ENCODE data around the gene SLC22A24. TPM values are rescaled to one million over a fixed set of nuclear protein-coding genes. Genes with fewer than 3 reads are reported as not detected.

SLC22A24 gene, protein sequence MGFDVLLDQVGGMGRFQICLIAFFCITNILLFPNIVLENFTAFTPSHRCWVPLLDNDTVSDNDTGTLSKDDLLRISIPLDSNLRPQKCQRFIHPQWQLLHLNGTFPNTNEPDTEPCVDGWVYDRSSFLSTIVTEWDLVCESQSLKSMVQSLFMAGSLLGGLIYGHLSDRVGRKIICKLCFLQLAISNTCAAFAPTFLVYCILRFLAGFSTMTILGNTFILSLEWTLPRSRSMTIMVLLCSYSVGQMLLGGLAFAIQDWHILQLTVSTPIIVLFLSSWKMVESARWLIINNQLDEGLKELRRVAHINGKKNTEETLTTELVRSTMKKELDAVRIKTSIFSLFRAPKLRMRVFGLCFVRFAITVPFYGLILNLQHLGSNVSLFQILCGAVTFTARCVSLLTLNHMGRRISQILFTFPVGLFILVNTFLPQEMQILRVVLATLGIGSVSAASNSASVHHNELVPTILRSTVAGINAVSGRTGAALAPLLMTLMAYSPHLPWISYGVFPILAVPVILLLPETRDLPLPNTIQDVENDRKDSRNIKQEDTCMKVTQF
- polyA plus RNA-seq (2011; rRNA removed) = not detected in 2 replicates
- not detected in 2 replicates for polyA minus RNA-seq (2011; rRNA and poly(A)+ RNA removed)

DNA sequence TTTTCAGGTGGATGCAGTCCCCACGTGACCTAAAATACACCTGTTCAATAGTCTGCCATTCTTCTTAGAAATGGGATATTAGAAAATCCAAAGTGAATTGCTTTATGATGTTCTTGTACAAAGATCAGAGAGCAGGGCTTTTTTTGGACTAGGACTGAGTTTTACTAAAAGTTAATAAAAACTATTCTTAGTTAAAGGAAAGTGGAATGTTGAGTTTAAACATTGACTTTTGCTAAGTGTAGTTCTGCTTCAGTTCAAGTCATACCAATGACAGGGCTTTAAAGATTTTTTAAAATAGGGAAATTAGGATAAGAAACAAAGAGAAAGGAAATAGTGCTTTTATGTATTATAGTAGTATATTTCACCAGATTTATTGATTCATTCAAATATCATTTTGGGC is at the start of gene SLC22A24:
SLC22A24 (minus strand) TSS at position 101 of the 400 bp plus-strand sequence. CDS start 442 bp downstream, outside the sequence.
- no peaks in the 10 kb centered on the region for H3K27me3 ChIP-seq (ENCODE audit: control insufficient read depth, insufficient read depth, low read length)
- CTCF ChIA-PET = no interaction called here
- no peaks in the 10 kb centered on the region for H3K9me3 ChIP-seq (ENCODE audit: control insufficient read depth, insufficient read depth, low read length)
- POLR2A ChIA-PET = no interaction called here
- DNase-seq (ENCODE audit: low read depth, low spot score) = no peak
- H3K27ac ChIP-seq (ENCODE audit: low read depth, low read length) = no peak within 1 kb of the TSS
- H3K4me3 ChIP-seq (ENCODE audit: low read depth, low read length) = no peak within 1 kb of the TSS
- TF ChIP-seq, protein P1, sequence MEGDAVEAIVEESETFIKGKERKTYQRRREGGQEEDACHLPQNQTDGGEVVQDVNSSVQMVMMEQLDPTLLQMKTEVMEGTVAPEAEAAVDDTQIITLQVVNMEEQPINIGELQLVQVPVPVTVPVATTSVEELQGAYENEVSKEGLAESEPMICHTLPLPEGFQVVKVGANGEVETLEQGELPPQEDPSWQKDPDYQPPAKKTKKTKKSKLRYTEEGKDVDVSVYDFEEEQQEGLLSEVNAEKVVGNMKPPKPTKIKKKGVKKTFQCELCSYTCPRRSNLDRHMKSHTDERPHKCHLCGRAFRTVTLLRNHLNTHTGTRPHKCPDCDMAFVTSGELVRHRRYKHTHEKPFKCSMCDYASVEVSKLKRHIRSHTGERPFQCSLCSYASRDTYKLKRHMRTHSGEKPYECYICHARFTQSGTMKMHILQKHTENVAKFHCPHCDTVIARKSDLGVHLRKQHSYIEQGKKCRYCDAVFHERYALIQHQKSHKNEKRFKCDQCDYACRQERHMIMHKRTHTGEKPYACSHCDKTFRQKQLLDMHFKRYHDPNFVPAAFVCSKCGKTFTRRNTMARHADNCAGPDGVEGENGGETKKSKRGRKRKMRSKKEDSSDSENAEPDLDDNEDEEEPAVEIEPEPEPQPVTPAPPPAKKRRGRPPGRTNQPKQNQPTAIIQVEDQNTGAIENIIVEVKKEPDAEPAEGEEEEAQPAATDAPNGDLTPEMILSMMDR (IDR thresholded peaks at IDR 0.05; ENCODE audit: low read depth, low read length) = no peak

DNA sequence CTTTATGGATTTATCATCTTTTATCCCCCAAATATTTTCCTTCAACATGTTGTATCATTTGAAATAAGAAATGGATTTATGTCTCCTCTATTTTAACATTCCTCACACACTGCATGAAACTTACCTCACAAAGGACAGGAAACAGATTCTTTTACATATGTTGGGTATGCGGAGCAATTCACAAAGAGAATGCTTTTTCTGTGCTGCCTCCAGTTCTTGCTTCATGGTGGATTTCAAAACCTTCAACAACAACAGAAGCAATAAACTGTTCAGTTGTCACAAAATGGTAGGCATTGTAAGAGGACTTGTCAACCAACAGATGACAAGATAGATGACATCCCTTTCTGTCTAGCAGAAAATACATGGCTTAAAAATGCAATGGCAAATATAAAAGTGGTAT is 36.5 kb upstream of the SLC22A24 start:
- Histone ChIP-seq H3K9me3 (ENCODE audit: control insufficient read depth, insufficient read depth, low read length) (no peaks in the 10 kb centered on the region), H3K4me3 (ENCODE audit: low read depth, low read length) (no peak overlapping the region), H3K27me3 (ENCODE audit: control insufficient read depth, insufficient read depth, low read length) (no peaks in the 10 kb centered on the region), H3K27ac (ENCODE audit: low read depth, low read length) (no peak overlapping the region)
- POLR2A ChIA-PET = no interaction called here
- no peak for DNase-seq (ENCODE audit: low read depth, low spot score)
- TF ChIP-seq, protein P1 (IDR thresholded peaks at IDR 0.05; ENCODE audit: low read depth, low read length) = no peak
- CTCF ChIA-PET = no interaction called here

DNA sequence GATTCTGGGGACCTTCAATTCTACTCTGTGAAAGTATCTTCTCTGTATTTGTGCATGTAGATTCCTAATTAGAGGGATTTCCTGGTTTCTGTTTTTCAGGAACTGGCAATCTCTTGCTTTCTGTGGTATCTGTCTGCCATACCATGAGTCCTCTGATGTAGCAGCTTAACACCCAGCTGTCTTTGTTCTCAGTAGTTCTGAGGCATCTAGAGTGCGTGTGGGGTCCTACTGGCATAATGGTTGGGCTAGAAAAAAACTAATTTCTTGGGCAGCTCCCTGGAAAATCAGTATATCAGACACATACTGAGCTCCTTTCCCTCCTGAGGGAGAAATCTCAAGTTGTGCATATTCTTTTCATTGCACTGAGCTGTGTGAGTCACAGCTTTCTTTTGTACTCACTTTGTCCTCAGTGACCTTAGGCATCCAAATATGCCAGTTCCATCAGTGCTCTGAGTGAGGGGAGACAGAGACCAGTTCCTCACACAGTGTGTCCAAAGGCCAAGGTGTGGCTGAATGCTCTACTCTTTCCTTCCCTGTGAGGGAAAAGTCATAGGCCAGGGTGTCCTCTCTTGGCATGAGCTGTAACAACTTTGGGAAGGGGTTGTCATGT is 35.5 kb upstream of the SLC22A24 start:
- Histone ChIP-seq H3K9me3 (ENCODE audit: control insufficient read depth, insufficient read depth, low read length) (no peaks in the 10 kb centered on the region), H3K27ac (ENCODE audit: low read depth, low read length) (no peak overlapping the region), H3K27me3 (ENCODE audit: control insufficient read depth, insufficient read depth, low read length) (no peaks in the 10 kb centered on the region), H3K4me3 (ENCODE audit: low read depth, low read length) (no peak overlapping the region)
- CTCF ChIA-PET = interaction anchor here (0.9 kb wide), 1 partner anchor 156 kb away, joined by 4 read pairs; no protein-coding TSS in a partner anchor
- TF ChIP-seq, protein P1 (IDR thresholded peaks at IDR 0.05; ENCODE audit: low read depth, low read length) = no peak
- POLR2A ChIA-PET = no interaction called here
- DNase-seq (ENCODE audit: low read depth, low spot score) = no peak

DNA sequence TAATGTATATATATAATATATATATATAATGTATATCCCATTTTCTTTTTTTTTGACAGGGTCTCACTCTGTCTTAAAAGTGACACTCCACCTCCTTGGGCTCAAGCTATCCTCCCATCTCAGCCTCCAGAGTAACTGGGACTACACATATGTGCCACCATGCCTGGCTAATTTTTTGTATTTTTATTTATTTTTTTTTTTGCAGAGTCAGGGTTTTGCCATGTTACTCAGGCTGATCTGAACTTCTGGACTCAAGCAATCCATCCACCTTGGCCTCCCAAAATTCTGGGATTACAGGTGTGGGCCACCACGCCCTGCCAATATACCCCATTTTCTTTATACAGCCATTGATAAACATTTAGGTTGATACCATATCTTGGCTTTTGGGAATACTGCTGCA is 33.9 kb upstream of the SLC22A24 start:
- ChIA-PET POLR2A (no interaction called here), CTCF (interaction anchor here (1.0 kb wide), 1 partner anchor 272 kb away, joined by 7 read pairs; no protein-coding TSS in a partner anchor)
- no peaks in the 10 kb centered on the region for H3K9me3 ChIP-seq (ENCODE audit: control insufficient read depth, insufficient read depth, low read length)
- H3K27me3 ChIP-seq (ENCODE audit: control insufficient read depth, insufficient read depth, low read length) = no peaks in the 10 kb centered on the region
- TF ChIP-seq, protein P1 (IDR thresholded peaks at IDR 0.05; ENCODE audit: low read depth, low read length) = no peak
- H3K27ac ChIP-seq (ENCODE audit: low read depth, low read length) = no peak overlapping the region
- no peak overlapping the region for H3K4me3 ChIP-seq (ENCODE audit: low read depth, low read length)
- no peak for DNase-seq (ENCODE audit: low read depth, low spot score)

Measured in AG04450 (cell line).